NCI-H1694 treated with DMSO at 0.1 percent for 48 hours (cell line): Measurements from ENCODE around the gene BHLHE23.
"Not testable (repeated sequence)": the region's sequence is repeated elsewhere in the genome, so short reads cannot be mapped to it uniquely, and the experiment has no call there.

Source experiments
- DNase-seq: peaks from one replicate; lab custom pipeline; 2025; lab: John Stamatoyannopoulos, UW

BHLHE23 gene

GRCh38 chr20:63043348-63044203 is 36.8 kb upstream of the BHLHE23 start:
- DNase-seq = no peak

GRCh38 chr20:63042448-63043071 is 35.8 kb upstream of the BHLHE23 start:
- DNase-seq = no peak

GRCh38 chr20:63041776-63042175 is 35.0 kb upstream of the BHLHE23 start:
- no peak for DNase-seq

- no peak for DNase-seq
Measured at GRCh38 chr20:63037669-63038268, 31.0 kb upstream of the BHLHE23 start.

GRCh38 chr20:63036291-63036690 is 29.5 kb upstream of the BHLHE23 start:
- no peak for DNase-seq

- no peak for DNase-seq
Measured at GRCh38 chr20:63035603-63036185, 28.9 kb upstream of the BHLHE23 start.

- DNase-seq = not testable (repeated sequence)
Measured at GRCh38 chr20:63034710-63035602, 28.2 kb upstream of the BHLHE23 start.

- no peak for DNase-seq
Measured at GRCh38 chr20:63033794-63034709, 27.3 kb upstream of the BHLHE23 start.

GRCh38 chr20:63032861-63033793 is 26.4 kb upstream of the BHLHE23 start:
- no peak for DNase-seq

GRCh38 chr20:63032026-63032800 is 25.4 kb upstream of the BHLHE23 start:
- DNase-seq = no peak

- DNase-seq = no peak
Measured at GRCh38 chr20:63031251-63032014, 24.7 kb upstream of the BHLHE23 start.

GRCh38 chr20:63029358-63030121 is 22.8 kb upstream of the BHLHE23 start:
- no peak for DNase-seq

GRCh38 chr20:63028461-63028921 is 21.7 kb upstream of the BHLHE23 start:
- no peak for DNase-seq

GRCh38 chr20:63027922-63028389 is 21.2 kb upstream of the BHLHE23 start:
- peak; percentile 45 for DNase-seq

- DNase-seq = no peak
Measured at GRCh38 chr20:63027221-63027921, 20.6 kb upstream of the BHLHE23 start.

GRCh38 chr20:63026582-63027165 is 19.9 kb upstream of the BHLHE23 start:
- DNase-seq = no peak
